A673 (cell line): ENCODE data around the gene IGSF22. TPM values are rescaled to one million over a fixed set of nuclear protein-coding genes. Genes with fewer than 3 reads are reported as not detected.

ENCODE experiments used
- BruUV-seq: library from RNA; stranded (reverse); fragments of 400-500 nt; replicated peaks from 2 replicates; lab custom pipeline; 2021; lab: Mats Ljungman, UMichigan
- CTCF ChIA-PET: fragments of 300-600 bp; sonication (Branson Sonifier 250); formaldehyde crosslinking; loops from one replicate; lab custom pipeline; 2022; ENCODE audit warnings: antibody characterized with exemption; lab: Charles Lee
- POLR2A ChIA-PET: fragments of 300-600 bp; sonication (Branson Sonifier 250); formaldehyde crosslinking; loops from one replicate; lab custom pipeline; 2022; ENCODE audit warnings: antibody characterized with exemption; ENCODE audit not compliant: low non-redundant PET; lab: Charles Lee
- DNase-seq: peaks from one replicate; pipeline ENCODE4 v3.0.0-alpha.2; 2015; ENCODE audit warnings: low spot score
- H3K27ac ChIP-seq: fragments of 200-600 bp; sonication (generic); 2 replicates; pipeline ENCODE4 v1.5.1; 2016; ENCODE audit warnings: mixed run types, low read depth, mild to moderate bottlenecking, mixed read lengths, antibody characterized with exemption, low read length; ENCODE audit not compliant: poor library complexity, severe bottlenecking
- H3K27me3 ChIP-seq: fragments of 200-600 bp; sonication (generic); replicated peaks from 2 replicates; pipeline ENCODE4 v1.6.1; 2017; ENCODE audit warnings: mixed run types, low read depth, mild to moderate bottlenecking, mixed read lengths, antibody characterized with exemption, low read length; ENCODE audit not compliant: insufficient read depth, poor library complexity
- H3K36me3 ChIP-seq: fragments of 200-600 bp; sonication (generic); 2 replicates; pipeline ENCODE4 v1.6.1; 2016; ENCODE audit warnings: mixed run types, mild to moderate bottlenecking, mixed read lengths, antibody characterized with exemption, low read length; ENCODE audit not compliant: insufficient read depth, poor library complexity, severe bottlenecking
- H3K4me1 ChIP-seq: fragments of 200-600 bp; sonication (generic); 2 replicates; pipeline ENCODE4 v1.6.1; 2017; ENCODE audit warnings: mixed run types, mild to moderate bottlenecking, mixed read lengths, antibody characterized with exemption, low read length; ENCODE audit not compliant: insufficient read depth, poor library complexity, severe bottlenecking
- H3K4me3 ChIP-seq: fragments of 200-600 bp; sonication (generic); 2 replicates; pipeline ENCODE4 v1.5.1; 2016; ENCODE audit warnings: low read depth, mixed run types, mild to moderate bottlenecking, mixed read lengths, low read length; ENCODE audit not compliant: poor library complexity, severe bottlenecking
- H3K9me3 ChIP-seq: fragments of 200-600 bp; sonication (generic); 2 replicates; pipeline ENCODE4 v1.6.1; 2016; ENCODE audit warnings: mixed run types, low read depth, mild to moderate bottlenecking, mixed read lengths, antibody characterized with exemption, low read length; ENCODE audit not compliant: poor library complexity, severe bottlenecking
- EZH2 ChIP-seq: fragments of 200-600 bp; sonication (generic); IDR thresholded peaks from 2 replicates; pipeline ENCODE4 v1.6.1; 2017; ENCODE audit warnings: borderline replicate concordance, low read depth, mild to moderate bottlenecking, mixed read lengths, antibody characterized with exemption, low read length; ENCODE audit not compliant: poor library complexity, severe bottlenecking
- intact Hi-C: fragments of 100-400 bp; cut with micrococcal nuclease; formaldehyde crosslinking; loops from one replicate; pipeline ENCODE4 v1.10.0; 2022; ENCODE audit not compliant: unreplicated experiment
- total RNA-seq: library from RNA; stranded (reverse); gene quantifications from 2 replicates; pipeline ENCODE4 v1.2.3, GENCODE V29; 2021
- TF ChIP-seq, protein P1 (sequence below): fragments of 300-800, 200-600 bp; sonication (generic); conservative IDR thresholded peaks from 2 replicates; pipeline ENCODE4 v1.5.1; 2017; ENCODE audit warnings: low read depth, mild to moderate bottlenecking, antibody characterized with exemption, low read length, moderate library complexity, mixed read lengths

IGSF22 gene
- total RNA-seq, 1 experiment from 2014 or later, result not detected

GRCh38 chr11:18741783-18742182 is 15.8 kb upstream of the IGSF22 start:
- TF ChIP-seq, protein P1, sequence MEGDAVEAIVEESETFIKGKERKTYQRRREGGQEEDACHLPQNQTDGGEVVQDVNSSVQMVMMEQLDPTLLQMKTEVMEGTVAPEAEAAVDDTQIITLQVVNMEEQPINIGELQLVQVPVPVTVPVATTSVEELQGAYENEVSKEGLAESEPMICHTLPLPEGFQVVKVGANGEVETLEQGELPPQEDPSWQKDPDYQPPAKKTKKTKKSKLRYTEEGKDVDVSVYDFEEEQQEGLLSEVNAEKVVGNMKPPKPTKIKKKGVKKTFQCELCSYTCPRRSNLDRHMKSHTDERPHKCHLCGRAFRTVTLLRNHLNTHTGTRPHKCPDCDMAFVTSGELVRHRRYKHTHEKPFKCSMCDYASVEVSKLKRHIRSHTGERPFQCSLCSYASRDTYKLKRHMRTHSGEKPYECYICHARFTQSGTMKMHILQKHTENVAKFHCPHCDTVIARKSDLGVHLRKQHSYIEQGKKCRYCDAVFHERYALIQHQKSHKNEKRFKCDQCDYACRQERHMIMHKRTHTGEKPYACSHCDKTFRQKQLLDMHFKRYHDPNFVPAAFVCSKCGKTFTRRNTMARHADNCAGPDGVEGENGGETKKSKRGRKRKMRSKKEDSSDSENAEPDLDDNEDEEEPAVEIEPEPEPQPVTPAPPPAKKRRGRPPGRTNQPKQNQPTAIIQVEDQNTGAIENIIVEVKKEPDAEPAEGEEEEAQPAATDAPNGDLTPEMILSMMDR, result no peak
- TF ChIP-seq EZH2, result no peak
- H3K4me1 ChIP-seq, result no peaks in the 10 kb centered on the region
- no peaks in the 10 kb centered on the region for H3K9me3 ChIP-seq
- no peak overlapping the region for H3K27ac ChIP-seq
- intact Hi-C loops, result no loop called here
- no peak overlapping the region for H3K4me3 ChIP-seq
- POLR2A ChIA-PET, result no interaction called here
- no peak for DNase-seq
- H3K27me3 ChIP-seq, result no peaks in the 10 kb centered on the region
- H3K36me3 ChIP-seq, result no peaks in the 10 kb centered on the region
- no TSS peak for BruUV-seq
- CTCF ChIA-PET, result no interaction called here

DNA sequence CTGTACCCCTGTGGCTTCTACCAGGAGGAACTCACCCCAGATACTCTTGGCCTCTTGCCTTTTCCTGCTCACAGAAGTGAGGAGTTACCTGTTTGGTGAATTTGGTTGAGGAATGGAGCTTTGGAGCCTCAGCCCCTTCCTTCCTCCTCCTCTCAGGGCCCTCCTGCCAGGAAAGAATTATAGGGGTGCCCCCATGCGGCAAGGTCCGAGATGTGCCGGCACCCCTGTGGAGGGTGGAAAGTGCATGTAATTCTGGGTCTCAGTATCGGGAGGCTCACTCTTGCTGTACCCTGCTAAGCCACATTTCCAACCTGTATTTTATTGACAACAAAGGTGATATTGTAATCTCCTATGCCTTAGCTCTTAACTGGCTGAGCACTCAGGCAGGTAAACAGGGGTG is 13.7 kb upstream of the IGSF22 start:
- intact Hi-C loops, result loop anchor here (10.0 kb wide), 1 partner anchor 495 kb away; the partner anchor contains the start of gene SAA2
- H3K36me3 ChIP-seq, result no peaks in the 10 kb centered on the region
- POLR2A ChIA-PET, result no interaction called here
- H3K27me3 ChIP-seq, result no peaks in the 10 kb centered on the region
- DNase-seq, result no peak
- no peak overlapping the region for H3K4me3 ChIP-seq
- no TSS peak for BruUV-seq
- H3K4me1 ChIP-seq, result no peaks in the 10 kb centered on the region
- H3K9me3 ChIP-seq, result no peaks in the 10 kb centered on the region
- no peak for TF ChIP-seq EZH2
- TF ChIP-seq, protein P1, result no peak
- no peak overlapping the region for H3K27ac ChIP-seq
- CTCF ChIA-PET, result no interaction called here

- Histone ChIP-seq H3K27me3 (no peaks in the 10 kb centered on the region), H3K27ac (no peak overlapping the region), H3K36me3 (no peaks in the 10 kb centered on the region), H3K4me1 (no peaks in the 10 kb centered on the region), H3K9me3 (no peaks in the 10 kb centered on the region), H3K4me3 (no peak overlapping the region)
- DNase-seq, result no peak
- POLR2A ChIA-PET, result no interaction called here
- TF ChIP-seq EZH2, result no peak
- TF ChIP-seq, protein P1, result no peak
- intact Hi-C loops, result loop anchor here (10.0 kb wide), 1 partner anchor 493 kb away; the partner anchor contains the start of gene SAA2
- CTCF ChIA-PET, result no interaction called here
- BruUV-seq, result no TSS peak
Measured at GRCh38 chr11:18737642-18738041, 11.7 kb upstream of the IGSF22 start.
